Measurements from ENCODE around the gene ARHGEF16. TPM values are rescaled to one million over a fixed set of nuclear protein-coding genes. Genes with fewer than 3 reads are reported as not detected.

ARHGEF16 gene
- total and polyA plus RNA-seq, 2 experiments from 2014 or later, result 24.8 to 36.2 TPM

DNA sequence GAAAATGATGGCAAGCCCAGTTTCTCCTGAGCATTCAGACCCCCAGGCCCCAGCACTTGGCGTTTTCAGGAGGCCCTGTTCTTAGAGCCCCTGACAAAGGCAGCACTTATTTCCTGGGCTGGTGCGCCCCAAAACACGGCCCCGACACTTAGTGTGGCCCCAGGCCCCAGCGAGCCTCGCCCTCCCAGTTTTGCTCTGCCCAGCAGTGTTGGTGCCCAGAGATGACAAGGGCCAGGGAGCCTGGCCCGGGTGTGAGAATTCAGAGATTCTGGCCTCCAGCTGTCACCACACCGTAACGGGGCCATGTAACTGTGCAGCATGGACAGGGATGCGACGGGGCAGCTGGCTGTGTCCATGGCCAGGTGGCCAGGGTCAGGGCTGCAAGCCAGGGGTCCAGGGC, 18.0 kb upstream of the ARHGEF16 start:
- Histone ChIP-seq H3K27ac (no peak overlapping the region), H2AFZ (no peak overlapping the region), H3K4me3 (no peak overlapping the region), H4K20me1 (ENCODE audit: insufficient read depth, poor library complexity, severe bottlenecking) (no peaks in the 10 kb centered on the region), H3K4me2 (no peak overlapping the region), H3K27me3 (no peaks in the 10 kb centered on the region), H3K9me2 (replicated peaks; ENCODE audit: insufficient read depth) (no peaks in the 10 kb centered on the region), H3K4me1 (ENCODE audit: insufficient read depth) (no peaks in the 10 kb centered on the region), H3K9me3 (ENCODE audit: low read depth) (no peaks in the 10 kb centered on the region), H3K36me3 (replicated peaks; ENCODE audit: insufficient read depth, low read depth) (no peaks in the 10 kb centered on the region), H3K79me2 (no peaks in the 10 kb centered on the region)
- 96% methylated on average over 11 of the region's 11 CpGs for WGBS (ENCODE audit: low lambda C conversion rate, missing lambda C conversion rate)
- TF ChIP-seq, protein P1, sequence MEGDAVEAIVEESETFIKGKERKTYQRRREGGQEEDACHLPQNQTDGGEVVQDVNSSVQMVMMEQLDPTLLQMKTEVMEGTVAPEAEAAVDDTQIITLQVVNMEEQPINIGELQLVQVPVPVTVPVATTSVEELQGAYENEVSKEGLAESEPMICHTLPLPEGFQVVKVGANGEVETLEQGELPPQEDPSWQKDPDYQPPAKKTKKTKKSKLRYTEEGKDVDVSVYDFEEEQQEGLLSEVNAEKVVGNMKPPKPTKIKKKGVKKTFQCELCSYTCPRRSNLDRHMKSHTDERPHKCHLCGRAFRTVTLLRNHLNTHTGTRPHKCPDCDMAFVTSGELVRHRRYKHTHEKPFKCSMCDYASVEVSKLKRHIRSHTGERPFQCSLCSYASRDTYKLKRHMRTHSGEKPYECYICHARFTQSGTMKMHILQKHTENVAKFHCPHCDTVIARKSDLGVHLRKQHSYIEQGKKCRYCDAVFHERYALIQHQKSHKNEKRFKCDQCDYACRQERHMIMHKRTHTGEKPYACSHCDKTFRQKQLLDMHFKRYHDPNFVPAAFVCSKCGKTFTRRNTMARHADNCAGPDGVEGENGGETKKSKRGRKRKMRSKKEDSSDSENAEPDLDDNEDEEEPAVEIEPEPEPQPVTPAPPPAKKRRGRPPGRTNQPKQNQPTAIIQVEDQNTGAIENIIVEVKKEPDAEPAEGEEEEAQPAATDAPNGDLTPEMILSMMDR (IDR thresholded peaks at IDR 0.05; ENCODE audit: poor library complexity), result no peak
- TF ChIP-seq EZH2 (IDR thresholded peaks at IDR 0.05; ENCODE audit: borderline replicate concordance) (no peak), EZH2phosphoT487 (IDR thresholded peaks at IDR 0.05; ENCODE audit: low read depth, severe bottlenecking, unreplicated experiment) (no peak)
- no peak for DNase-seq (ENCODE audit: low spot score)

DNA sequence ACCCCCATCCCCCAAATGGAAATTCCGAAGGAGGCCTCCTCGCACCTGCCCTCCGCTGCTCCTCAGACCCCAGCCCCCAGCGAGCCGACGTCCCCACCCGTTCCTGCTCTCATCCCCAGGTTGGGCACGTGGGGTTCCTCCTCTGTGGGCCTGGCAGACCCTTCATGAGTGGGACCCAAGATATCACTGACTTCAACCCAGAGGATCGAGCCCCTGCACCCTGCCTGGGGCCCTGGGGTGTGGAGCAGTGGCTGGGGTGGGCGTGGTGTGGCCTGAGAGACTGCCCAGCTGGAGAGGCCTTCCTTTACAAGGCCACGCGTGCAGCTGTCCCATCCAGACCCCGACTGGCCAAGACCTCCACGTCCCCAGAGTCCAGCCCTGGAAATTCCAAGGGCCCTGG, 17.6 kb upstream of the ARHGEF16 start:
- no peaks in the 10 kb centered on the region for H3K27me3 ChIP-seq
- H3K4me3 ChIP-seq, result no peak overlapping the region
- no peaks in the 10 kb centered on the region for H4K20me1 ChIP-seq (ENCODE audit: insufficient read depth, poor library complexity, severe bottlenecking)
- DNase-seq (ENCODE audit: low spot score), result no peak
- no peak overlapping the region for H2AFZ ChIP-seq
- H3K4me1 ChIP-seq (ENCODE audit: insufficient read depth), result no peaks in the 10 kb centered on the region
- H3K9me3 ChIP-seq (ENCODE audit: low read depth), result no peaks in the 10 kb centered on the region
- TF ChIP-seq, protein P1 (IDR thresholded peaks at IDR 0.05; ENCODE audit: poor library complexity), result no peak
- TF ChIP-seq EZH2phosphoT487 (IDR thresholded peaks at IDR 0.05; ENCODE audit: low read depth, severe bottlenecking, unreplicated experiment) (no peak), EZH2 (IDR thresholded peaks at IDR 0.05; ENCODE audit: borderline replicate concordance) (no peak)
- no peaks in the 10 kb centered on the region for H3K36me3 ChIP-seq (replicated peaks; ENCODE audit: insufficient read depth, low read depth)
- 90% methylated on average over 14 of the region's 14 CpGs for WGBS (ENCODE audit: low lambda C conversion rate, missing lambda C conversion rate)
- H3K27ac ChIP-seq, result no peak overlapping the region
- no peak overlapping the region for H3K4me2 ChIP-seq
- no peaks in the 10 kb centered on the region for H3K79me2 ChIP-seq
- H3K9me2 ChIP-seq (replicated peaks; ENCODE audit: insufficient read depth), result no peaks in the 10 kb centered on the region

DNA sequence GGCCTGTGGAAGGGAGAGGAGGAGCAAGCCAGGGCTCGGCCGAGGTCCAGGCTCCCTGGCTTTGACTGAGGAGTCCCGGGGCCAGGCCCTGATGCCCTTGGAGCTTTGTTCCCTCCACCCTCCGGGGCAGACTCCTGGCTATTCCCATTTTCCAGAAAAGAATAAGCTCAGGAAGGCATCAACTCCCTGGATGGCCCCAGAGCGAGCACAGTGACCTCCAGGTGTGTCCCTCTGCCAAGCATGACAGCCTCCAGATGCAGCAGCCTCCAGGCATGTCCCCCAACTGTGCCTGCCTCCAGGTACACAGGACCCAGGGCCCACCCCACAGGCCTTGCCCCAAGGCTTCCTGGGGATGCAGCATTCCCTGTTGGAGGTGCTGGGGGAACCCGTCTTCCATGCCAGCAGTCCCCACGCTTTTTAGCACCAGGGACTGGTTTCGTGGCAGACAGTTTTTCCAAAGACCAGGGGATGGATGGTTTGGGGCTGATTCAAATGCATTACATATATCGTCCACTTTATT, 15.7 kb upstream of the ARHGEF16 start:
- H3K4me3 ChIP-seq, result no peak overlapping the region
- WGBS (ENCODE audit: low lambda C conversion rate, missing lambda C conversion rate), result 78% methylated on average over 9 of the region's 9 CpGs

More for the DNA sequence above, 15.7 kb upstream of the ARHGEF16 start:
- no peak for DNase-seq (ENCODE audit: low spot score)
- no peaks in the 10 kb centered on the region for H3K27me3 ChIP-seq
- H2AFZ ChIP-seq, result no peak overlapping the region
- H3K4me2 ChIP-seq, result no peak overlapping the region
- no peaks in the 10 kb centered on the region for H3K79me2 ChIP-seq
- H3K9me2 ChIP-seq (replicated peaks; ENCODE audit: insufficient read depth), result no peaks in the 10 kb centered on the region
- H3K36me3 ChIP-seq (replicated peaks; ENCODE audit: insufficient read depth, low read depth), result no peaks in the 10 kb centered on the region
- H4K20me1 ChIP-seq (ENCODE audit: insufficient read depth, poor library complexity, severe bottlenecking), result no peaks in the 10 kb centered on the region
- no peaks in the 10 kb centered on the region for H3K9me3 ChIP-seq (ENCODE audit: low read depth)
- no peak overlapping the region for H3K27ac ChIP-seq
- no peaks in the 10 kb centered on the region for H3K4me1 ChIP-seq (ENCODE audit: insufficient read depth)
- TF ChIP-seq, protein P1 (IDR thresholded peaks at IDR 0.05; ENCODE audit: poor library complexity), result no peak
- TF ChIP-seq EZH2 (IDR thresholded peaks at IDR 0.05; ENCODE audit: borderline replicate concordance), result no peak
- TF ChIP-seq EZH2phosphoT487 (IDR thresholded peaks at IDR 0.05; ENCODE audit: low read depth, severe bottlenecking, unreplicated experiment), result no peak
